ENCODE measurements around the gene MAPK6.

MAPK6 gene

GRCh38 chr15:52107238-52107637 is 88.2 kb downstream of the MAPK6 start:
- no peak for TF ChIP-seq CTCF (conservative IDR thresholded peaks at IDR 0.05; ENCODE audit: low read length)
- DNase-seq (ENCODE audit: low read depth): no peak
- H3K4me3 ChIP-seq (ENCODE audit: low read length): no peak overlapping the region

- no peak overlapping the region for H3K4me3 ChIP-seq (ENCODE audit: low read length)
- no peak for DNase-seq (ENCODE audit: low read depth)
- TF ChIP-seq CTCF (conservative IDR thresholded peaks at IDR 0.05; ENCODE audit: low read length): no peak
Measured at GRCh38 chr15:52109559-52110451, 90.8 kb downstream of the MAPK6 start.

GRCh38 chr15:52111517-52112202 is 92.6 kb downstream of the MAPK6 start:
- no peak for TF ChIP-seq CTCF (conservative IDR thresholded peaks at IDR 0.05; ENCODE audit: low read length)
- H3K4me3 ChIP-seq (ENCODE audit: low read length): no peak overlapping the region
- DNase-seq (ENCODE audit: low read depth): no peak

GRCh38 chr15:52112203-52112750 is 93.3 kb downstream of the MAPK6 start:
- no peak for TF ChIP-seq CTCF (conservative IDR thresholded peaks at IDR 0.05; ENCODE audit: low read length)
- DNase-seq (ENCODE audit: low read depth): no peak

GRCh38 chr15:52113235-52113634 is 94.2 kb downstream of the MAPK6 start:
- peak; percentile 35 for DNase-seq (ENCODE audit: low read depth)
- no peak for TF ChIP-seq CTCF (conservative IDR thresholded peaks at IDR 0.05; ENCODE audit: low read length)
- H3K4me3 ChIP-seq (ENCODE audit: low read length): no peak overlapping the region

More at GRCh38 chr15:52112203-52112750, 93.3 kb downstream of the MAPK6 start:
- peak overlapping the region; percentile 41 for H3K4me3 ChIP-seq (ENCODE audit: low read length)

GRCh38 chr15:52113708-52114107 is 94.7 kb downstream of the MAPK6 start:
- no peak for TF ChIP-seq CTCF (conservative IDR thresholded peaks at IDR 0.05; ENCODE audit: low read length)

More at GRCh38 chr15:52113708-52114107, 94.7 kb downstream of the MAPK6 start:
- no peak for DNase-seq (ENCODE audit: low read depth)
- H3K4me3 ChIP-seq (ENCODE audit: low read length): no peak overlapping the region
